Sigmoid colon (tissue), 7 donors: Measurements from ENCODE around the gene INPP1. TPM values are rescaled to one million over a fixed set of nuclear protein-coding genes. Genes with fewer than 3 reads are reported as not detected.

Experiments
- DNase-seq: peaks from one replicate; pipeline ENCODE4 v3.0.0-alpha.2; 2019
- H3K27ac ChIP-seq, 4 donors: fragments of 200-600 bp; sonication (generic); one replicate each; pipeline ENCODE4 v1.5.1; 2016 to 2019; ENCODE audit warnings: mild to moderate bottlenecking in 1 of 4
- H3K27me3 ChIP-seq, 3 donors: fragments of 200-600 bp; sonication (generic); one replicate each; pipeline ENCODE4 v1.5.1; 2019; ENCODE audit warnings: mild to moderate bottlenecking in 1 of 3
- H3K36me3 ChIP-seq, 4 donors: fragments of 200-600 bp; sonication (generic); one replicate each; pipeline ENCODE4 v1.5.1; 2016 to 2019
- H3K4me1 ChIP-seq, 4 donors: fragments of 200-600 bp; sonication (generic); one replicate each; pipeline ENCODE4 v1.5.1; 2017 to 2019
- H3K4me3 ChIP-seq, 4 donors: fragments of 200-600 bp; sonication (generic); one replicate each; pipeline ENCODE4 v1.5.1; 2017 to 2019; ENCODE audit warnings: mild to moderate bottlenecking in 2 of 4, moderate library complexity in 1 of 4
- H3K9me3 ChIP-seq, 4 donors: fragments of 200-600 bp in 3 of 4; sonication (generic) in 3 of 4; one replicate each; pipeline versions ENCODE4 v1.5.1 to v1.6.1; 2013 to 2019
- EP300 ChIP-seq, 4 donors: sonication (generic); formaldehyde crosslinking; IDR thresholded peaks; one replicate each; pipeline ENCODE4 v1.6.1; 2017; ENCODE audit warnings: antibody characterized with exemption in 4 of 4
- POLR2A ChIP-seq, 2 donors: fragments of 450-650 bp; IDR thresholded peaks; one replicate each; pipeline ENCODE4 v1.6.1; 2016; ENCODE audit warnings: antibody characterized with exemption in 2 of 2, mild to moderate bottlenecking in 2 of 2, moderate library complexity in 2 of 2
- POLR2AphosphoS5 ChIP-seq, 4 donors: sonication (generic); formaldehyde crosslinking; IDR thresholded peaks; one replicate each; pipeline ENCODE4 v1.6.1; 2017; ENCODE audit warnings: antibody characterized with exemption in 4 of 4
- WGBS, 2 donors: extraction: QIAGEN DNeasy Blood & Tissue Kit; methylation state at CpG; one replicate each; pipeline ENCODE4 v1.1.7; 2013; 5-methylcytosine and 5-hydroxymethylcytosine counted together
- intact Hi-C: fragments of 100-400 bp; cut with DNase I; formaldehyde crosslinking; loops from one replicate; pipeline ENCODE4 v1.15.1; 2023
- polyA plus RNA-seq, 3 donors: library from polyadenylated mRNA; stranded (reverse); fragments of 200-250 nt; gene quantifications; one replicate each; pipeline ENCODE4 v1.2.3, GENCODE V29; 2013
- total RNA-seq, 4 donors: library from RNA; depleted of rRNA; stranded (reverse); fragments of >200 nt; gene quantifications; one replicate each; pipeline ENCODE4 v1.1.0, GENCODE V29; 2016
- TF ChIP-seq, protein P1 (sequence below), 4 experiments: fragments of 450-650 bp in 3 of 4; fragments of 200-600 bp in 1 of 4; IDR thresholded peaks; one replicate each; pipeline ENCODE4 v1.5.1; 2016 to 2019; ENCODE audit warnings: antibody characterized with exemption in 4 of 4, mild to moderate bottlenecking in 3 of 4, moderate library complexity in 2 of 4
- donor health status: healthy with polysubstance abuse.
- donor health status: Bipolar disorder and iron deficiency.
- donor health status: healthy.

INPP1 gene
- total and polyA plus RNA-seq, 7 donors, result 12.5 to 46.2 (median 19.9) TPM

GRCh38 chr2:190342611-190343010 is 778 bp upstream of the INPP1 start:
- Histone ChIP-seq H3K27me3 (no peaks in the 10 kb centered on the region), H3K4me1 (peaks cover 0 to 29% (median 18%) of the 10 kb centered on the region in 4 donors), H3K27ac (peak overlapping the region; percentile 91 to 94 (median 94)), H3K9me3 (no peaks in the 10 kb centered on the region), H3K36me3 (no peaks in the 10 kb centered on the region), H3K4me3 (peak overlapping the region in 1 of 4 donors; percentile 85)
- no peak for TF ChIP-seq EP300 (IDR thresholded peaks at IDR 0.05)
- TF ChIP-seq, protein P1, sequence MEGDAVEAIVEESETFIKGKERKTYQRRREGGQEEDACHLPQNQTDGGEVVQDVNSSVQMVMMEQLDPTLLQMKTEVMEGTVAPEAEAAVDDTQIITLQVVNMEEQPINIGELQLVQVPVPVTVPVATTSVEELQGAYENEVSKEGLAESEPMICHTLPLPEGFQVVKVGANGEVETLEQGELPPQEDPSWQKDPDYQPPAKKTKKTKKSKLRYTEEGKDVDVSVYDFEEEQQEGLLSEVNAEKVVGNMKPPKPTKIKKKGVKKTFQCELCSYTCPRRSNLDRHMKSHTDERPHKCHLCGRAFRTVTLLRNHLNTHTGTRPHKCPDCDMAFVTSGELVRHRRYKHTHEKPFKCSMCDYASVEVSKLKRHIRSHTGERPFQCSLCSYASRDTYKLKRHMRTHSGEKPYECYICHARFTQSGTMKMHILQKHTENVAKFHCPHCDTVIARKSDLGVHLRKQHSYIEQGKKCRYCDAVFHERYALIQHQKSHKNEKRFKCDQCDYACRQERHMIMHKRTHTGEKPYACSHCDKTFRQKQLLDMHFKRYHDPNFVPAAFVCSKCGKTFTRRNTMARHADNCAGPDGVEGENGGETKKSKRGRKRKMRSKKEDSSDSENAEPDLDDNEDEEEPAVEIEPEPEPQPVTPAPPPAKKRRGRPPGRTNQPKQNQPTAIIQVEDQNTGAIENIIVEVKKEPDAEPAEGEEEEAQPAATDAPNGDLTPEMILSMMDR (IDR thresholded peaks at IDR 0.05), result no peak
- WGBS, 2 donors, result 62 to 63% methylated on average over 4 of the region's 4 CpGs
- no peak for DNase-seq
- intact Hi-C loops, result loop anchor here (2.0 to 10.0 kb wide), 2 partner anchors 22 to 302 kb away; partner anchors contain the start of gene NAB1

GRCh38 chr2:190343089-190343535 is 277 bp upstream of the INPP1 start:
- no peaks in the 10 kb centered on the region for H3K27me3 ChIP-seq
- TF ChIP-seq, protein P1 (IDR thresholded peaks at IDR 0.05), result no peak
- no peak for TF ChIP-seq POLR2AphosphoS5 (IDR thresholded peaks at IDR 0.05)
- TF ChIP-seq EP300 (IDR thresholded peaks at IDR 0.05), result no peak
- no peak for TF ChIP-seq POLR2A (IDR thresholded peaks at IDR 0.05)
- no peak for DNase-seq
- H3K4me1 ChIP-seq, result peaks cover 0 to 29% (median 18%) of the 10 kb centered on the region in 4 donors
- H3K4me3 ChIP-seq, result peak overlapping the region; percentile 61 to 91 (median 80)
- H3K9me3 ChIP-seq, result no peaks in the 10 kb centered on the region
- 32 to 33% methylated on average over 10 of the region's 10 CpGs for WGBS, 2 donors
- H3K27ac ChIP-seq, result peak overlapping the region; percentile 91 to 94 (median 94)
- intact Hi-C loops, result loop anchor here (2.0 to 10.0 kb wide), 2 partner anchors 22 to 302 kb away; partner anchors contain the start of gene NAB1
- no peaks in the 10 kb centered on the region for H3K36me3 ChIP-seq

DNA sequence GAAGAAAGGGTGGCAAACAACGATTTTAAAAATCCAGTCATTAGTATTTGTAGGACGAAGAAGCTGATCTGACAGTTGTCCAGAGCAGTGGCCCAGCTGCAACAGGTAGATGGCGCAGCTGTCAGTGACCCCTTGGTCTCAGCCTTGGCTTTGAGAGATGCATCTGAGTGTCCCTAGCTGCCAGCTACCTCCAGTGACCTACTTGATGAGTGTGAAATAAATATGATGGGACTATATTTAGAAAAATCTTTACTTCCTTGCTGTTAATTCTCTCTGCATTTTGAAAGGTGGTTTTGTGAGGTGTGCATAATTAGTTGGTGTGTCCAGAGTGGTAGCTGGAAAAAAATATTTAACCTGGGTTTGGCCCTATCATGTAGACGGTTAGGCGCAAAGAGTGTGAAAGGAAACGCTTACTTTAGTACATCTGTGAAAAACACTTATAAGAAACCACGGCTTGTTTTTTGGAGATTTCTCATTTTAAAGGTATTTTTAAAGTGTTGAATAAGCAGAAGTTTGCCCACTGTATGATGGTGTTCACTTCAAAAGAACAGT is 963 bp downstream of the INPP1 start:
- no peaks in the 10 kb centered on the region for H3K36me3 ChIP-seq
- H3K9me3 ChIP-seq, result no peaks in the 10 kb centered on the region
- peaks cover 0 to 29% (median 18%) of the 10 kb centered on the region in 4 donors for H3K4me1 ChIP-seq
- peak overlapping the region; percentile 61 to 91 (median 80) for H3K4me3 ChIP-seq
- intact Hi-C loops, result loop anchor here (10.0 kb wide), 1 partner anchor 300 kb away; the partner anchor contains the start of gene NAB1
- WGBS, 2 donors, result 11 to 17% methylated on average over 7 of the region's 7 CpGs
- TF ChIP-seq POLR2A (IDR thresholded peaks at IDR 0.05) (no peak), POLR2AphosphoS5 (IDR thresholded peaks at IDR 0.05) (peak in 1 of 4 donors; percentile 31), EP300 (IDR thresholded peaks at IDR 0.05) (no peak)
- TF ChIP-seq, protein P1 (IDR thresholded peaks at IDR 0.05), result peak in 1 of 4 experiments; percentile 31
- H3K27ac ChIP-seq, result peak overlapping the region; percentile 91 to 94 (median 94)
- peak; percentile 72 for DNase-seq
- no peaks in the 10 kb centered on the region for H3K27me3 ChIP-seq

- DNase-seq, result no peak
- Histone ChIP-seq H3K27me3 (no peaks in the 10 kb centered on the region), H3K4me3 (no peak overlapping the region), H3K27ac (no peak overlapping the region), H3K4me1 (peaks cover 0 to 20% (median 12%) of the 10 kb centered on the region in 4 donors), H3K9me3 (no peaks in the 10 kb centered on the region), H3K36me3 (peaks cover 0 to 8% (median 0%) of the 10 kb centered on the region in 4 donors)
- TF ChIP-seq EP300 (IDR thresholded peaks at IDR 0.05) (no peak), POLR2A (IDR thresholded peaks at IDR 0.05) (no peak), POLR2AphosphoS5 (IDR thresholded peaks at IDR 0.05) (no peak)
- TF ChIP-seq, protein P1 (IDR thresholded peaks at IDR 0.05), result no peak
- intact Hi-C loops, result no loop called here
Measured at GRCh38 chr2:190350371-190350770, 7.0 kb downstream of the INPP1 start.
